Effector CD4-positive, alpha-beta T cell (primary cell): ENCODE results near the gene TSPAN11.

Experiments
- DNase-seq: peaks from one replicate; pipeline ENCODE4 v3.0.0-alpha.2; 2020

The TSPAN11 gene

GRCh38 chr12:30913323-30913722, 13.2 kb upstream of the TSPAN11 start:
- no peak for DNase-seq

GRCh38 chr12:30914986-30915591, 11.5 kb upstream of the TSPAN11 start:
- no peak for DNase-seq

- no peak for DNase-seq
These were observed 3.5 kb upstream of the TSPAN11 start for GRCh38 chr12:30923057-30923456.

- DNase-seq = no peak
These were observed 823 bp upstream of the TSPAN11 start for GRCh38 chr12:30925607-30926242.

GRCh38 chr12:30927222-30927611, 669 bp downstream of the TSPAN11 start:
- no peak for DNase-seq

GRCh38 chr12:30928356-30929244, 2.1 kb downstream of the TSPAN11 start:
- DNase-seq = no peak

- DNase-seq = no peak
These were observed 3.7 kb downstream of the TSPAN11 start for GRCh38 chr12:30930238-30930637.

GRCh38 chr12:30930641-30931040, 4.1 kb downstream of the TSPAN11 start:
- DNase-seq = no peak

- DNase-seq = no peak
These were observed 6.3 kb downstream of the TSPAN11 start for GRCh38 chr12:30932881-30933280.

GRCh38 chr12:30934811-30935210, 8.3 kb downstream of the TSPAN11 start:
- no peak for DNase-seq

GRCh38 chr12:30936036-30936435, 9.5 kb downstream of the TSPAN11 start:
- no peak for DNase-seq

- no peak for DNase-seq
These were observed 12.7 kb downstream of the TSPAN11 start for GRCh38 chr12:30939234-30939633.

GRCh38 chr12:30942486-30942885, 15.9 kb downstream of the TSPAN11 start:
- DNase-seq = no peak

GRCh38 chr12:30942936-30943335, 16.4 kb downstream of the TSPAN11 start:
- DNase-seq = no peak

- DNase-seq = no peak
These were observed 19.1 kb downstream of the TSPAN11 start for GRCh38 chr12:30945443-30946164.

- no peak for DNase-seq
These were observed 25.5 kb downstream of the TSPAN11 start for GRCh38 chr12:30952015-30952414.

GRCh38 chr12:30953257-30953656, 26.7 kb downstream of the TSPAN11 start:
- no peak for DNase-seq

- DNase-seq = no peak
These were observed 27.6 kb downstream of the TSPAN11 start for GRCh38 chr12:30953951-30954751.

- DNase-seq = no peak
These were observed 28.7 kb downstream of the TSPAN11 start for GRCh38 chr12:30955214-30955613.

- DNase-seq = no peak
These were observed 32.7 kb downstream of the TSPAN11 start for GRCh38 chr12:30959110-30959710.

- no peak for DNase-seq
These were observed 33.2 kb downstream of the TSPAN11 start for GRCh38 chr12:30959778-30960177.

GRCh38 chr12:30961030-30961429, 34.5 kb downstream of the TSPAN11 start:
- DNase-seq = no peak
